Thoracic aorta (tissue), 2 donors: Measurements from ENCODE around the gene TOGARAM1. TPM values are rescaled to one million over a fixed set of nuclear protein-coding genes. Genes with fewer than 3 reads are reported as not detected.

Experiments used
- ATAC-seq: fragments of 150-250 bp; one replicate; pipeline ENCODE4 v1.8.0; 2017; ENCODE audit warnings: low read depth; ENCODE audit not compliant: insufficient number of reproducible peaks, low FRiP score
- DNase-seq: peaks from one replicate; pipeline ENCODE4 v3.0.0-alpha.2; 2020; ENCODE audit warnings: low spot score
- H3K27ac ChIP-seq, 2 donors: fragments of 200-600 bp; sonication (generic); 1 replicate in 1 of 2; 2 replicates in 1 of 2; pipeline ENCODE4 v1.5.1; 2016; ENCODE audit warnings: mild to moderate bottlenecking in 2 of 2, moderate library complexity in 2 of 2
- H3K27me3 ChIP-seq: fragments of 200-600 bp; sonication (generic); replicated peaks from 2 replicates; pipeline ENCODE4 v1.6.0; 2016; ENCODE audit warnings: mild to moderate bottlenecking; ENCODE audit not compliant: insufficient read depth
- H3K36me3 ChIP-seq: fragments of 200-600 bp; sonication (generic); one replicate; pipeline ENCODE4 v1.5.1; 2016
- H3K4me1 ChIP-seq, 2 donors: fragments of 200-600 bp; sonication (generic); 1 replicate in 1 of 2; 2 replicates in 1 of 2; pipeline versions ENCODE4 v1.5.1 to v1.6.0; 2016; ENCODE audit warnings: low read depth in 2 of 2, mild to moderate bottlenecking in 1 of 2; ENCODE audit not compliant: control insufficient read depth in 1 of 2
- H3K4me3 ChIP-seq: fragments of 200-600 bp; sonication (generic); 2 replicates; pipeline ENCODE4 v1.5.1; 2016; ENCODE audit warnings: mild to moderate bottlenecking
- H3K9me3 ChIP-seq: fragments of 200-600 bp; sonication (generic); 2 replicates; pipeline ENCODE4 v1.5.1; 2016
- total RNA-seq, 2 donors: library from RNA; depleted of rRNA; stranded (reverse); fragments of >200 nt; gene quantifications; one replicate each; pipeline versions ENCODE4 v1.1.0 to v1.2.3, GENCODE V29; 2016
- TF ChIP-seq, protein P1 (sequence below): fragments of 200-600 bp; sonication (generic); IDR thresholded peaks from one replicate; pipeline ENCODE4 v1.5.1; 2019; ENCODE audit warnings: antibody characterized with exemption

The TOGARAM1 gene
- total RNA-seq, 2 donors from 2014 or later, result 8.5 to 32.0 TPM

GRCh38 chr14:44979740-44980356 lies 17.9 kb downstream of the TOGARAM1 start:
- no peak overlapping the region for H3K4me3 ChIP-seq
- no peak overlapping the region for H3K27ac ChIP-seq
- no peaks in the 10 kb centered on the region for H3K9me3 ChIP-seq
- no peaks in the 10 kb centered on the region for H3K27me3 ChIP-seq
- TF ChIP-seq, protein P1, sequence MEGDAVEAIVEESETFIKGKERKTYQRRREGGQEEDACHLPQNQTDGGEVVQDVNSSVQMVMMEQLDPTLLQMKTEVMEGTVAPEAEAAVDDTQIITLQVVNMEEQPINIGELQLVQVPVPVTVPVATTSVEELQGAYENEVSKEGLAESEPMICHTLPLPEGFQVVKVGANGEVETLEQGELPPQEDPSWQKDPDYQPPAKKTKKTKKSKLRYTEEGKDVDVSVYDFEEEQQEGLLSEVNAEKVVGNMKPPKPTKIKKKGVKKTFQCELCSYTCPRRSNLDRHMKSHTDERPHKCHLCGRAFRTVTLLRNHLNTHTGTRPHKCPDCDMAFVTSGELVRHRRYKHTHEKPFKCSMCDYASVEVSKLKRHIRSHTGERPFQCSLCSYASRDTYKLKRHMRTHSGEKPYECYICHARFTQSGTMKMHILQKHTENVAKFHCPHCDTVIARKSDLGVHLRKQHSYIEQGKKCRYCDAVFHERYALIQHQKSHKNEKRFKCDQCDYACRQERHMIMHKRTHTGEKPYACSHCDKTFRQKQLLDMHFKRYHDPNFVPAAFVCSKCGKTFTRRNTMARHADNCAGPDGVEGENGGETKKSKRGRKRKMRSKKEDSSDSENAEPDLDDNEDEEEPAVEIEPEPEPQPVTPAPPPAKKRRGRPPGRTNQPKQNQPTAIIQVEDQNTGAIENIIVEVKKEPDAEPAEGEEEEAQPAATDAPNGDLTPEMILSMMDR, result no peak
- peaks cover 0 to 8% of the 10 kb centered on the region in 2 donors for H3K4me1 ChIP-seq
- ATAC-seq, result no peak
- DNase-seq, result no peak
- no peaks in the 10 kb centered on the region for H3K36me3 ChIP-seq

GRCh38 chr14:44981198-44981597 lies 19.2 kb downstream of the TOGARAM1 start:
- Histone ChIP-seq H3K36me3 (no peaks in the 10 kb centered on the region), H3K9me3 (no peaks in the 10 kb centered on the region), H3K4me3 (no peak overlapping the region), H3K4me1 (peaks cover 0 to 8% of the 10 kb centered on the region in 2 donors), H3K27ac (no peak overlapping the region), H3K27me3 (no peaks in the 10 kb centered on the region)
- DNase-seq (no peak), ATAC-seq (no peak)
- TF ChIP-seq, protein P1, result no peak

DNA sequence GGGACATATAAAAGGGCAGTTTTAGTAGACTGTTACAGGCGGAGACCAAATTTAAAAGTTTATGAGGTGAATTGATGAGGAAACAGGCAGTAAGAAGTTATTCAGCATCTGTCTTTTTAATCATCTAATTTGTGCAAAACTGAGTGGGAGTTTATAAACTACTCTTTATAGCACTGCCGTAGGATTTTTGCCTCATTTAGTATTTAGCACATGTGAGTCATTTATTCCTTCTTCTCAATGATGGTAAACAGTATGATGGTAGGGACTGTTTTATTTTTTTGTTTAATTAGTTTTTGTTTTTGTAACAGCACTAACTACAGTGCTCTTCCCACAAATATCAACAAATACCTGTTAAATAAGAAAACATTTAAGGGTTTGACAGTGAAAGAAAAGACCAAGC lies 20.6 kb downstream of the TOGARAM1 start:
- Histone ChIP-seq H3K27ac (no peak overlapping the region), H3K27me3 (no peaks in the 10 kb centered on the region), H3K9me3 (no peaks in the 10 kb centered on the region), H3K36me3 (no peaks in the 10 kb centered on the region), H3K4me1 (peaks cover 0 to 8% of the 10 kb centered on the region in 2 donors), H3K4me3 (no peak overlapping the region)
- ATAC-seq, result no peak
- TF ChIP-seq, protein P1, result no peak
- DNase-seq, result no peak

- ATAC-seq, result no peak
- Histone ChIP-seq H3K27me3 (no peaks in the 10 kb centered on the region), H3K4me1 (peaks cover 9 to 10% of the 10 kb centered on the region in 2 donors), H3K9me3 (no peaks in the 10 kb centered on the region), H3K27ac (peak overlapping the region in 1 of 2 donors; percentile 8), H3K4me3 (no peak overlapping the region), H3K36me3 (no peaks in the 10 kb centered on the region)
- TF ChIP-seq, protein P1, result no peak
- no peak for DNase-seq
Observed at GRCh38 chr14:44988694-44989093, 26.7 kb downstream of the TOGARAM1 start.

DNA sequence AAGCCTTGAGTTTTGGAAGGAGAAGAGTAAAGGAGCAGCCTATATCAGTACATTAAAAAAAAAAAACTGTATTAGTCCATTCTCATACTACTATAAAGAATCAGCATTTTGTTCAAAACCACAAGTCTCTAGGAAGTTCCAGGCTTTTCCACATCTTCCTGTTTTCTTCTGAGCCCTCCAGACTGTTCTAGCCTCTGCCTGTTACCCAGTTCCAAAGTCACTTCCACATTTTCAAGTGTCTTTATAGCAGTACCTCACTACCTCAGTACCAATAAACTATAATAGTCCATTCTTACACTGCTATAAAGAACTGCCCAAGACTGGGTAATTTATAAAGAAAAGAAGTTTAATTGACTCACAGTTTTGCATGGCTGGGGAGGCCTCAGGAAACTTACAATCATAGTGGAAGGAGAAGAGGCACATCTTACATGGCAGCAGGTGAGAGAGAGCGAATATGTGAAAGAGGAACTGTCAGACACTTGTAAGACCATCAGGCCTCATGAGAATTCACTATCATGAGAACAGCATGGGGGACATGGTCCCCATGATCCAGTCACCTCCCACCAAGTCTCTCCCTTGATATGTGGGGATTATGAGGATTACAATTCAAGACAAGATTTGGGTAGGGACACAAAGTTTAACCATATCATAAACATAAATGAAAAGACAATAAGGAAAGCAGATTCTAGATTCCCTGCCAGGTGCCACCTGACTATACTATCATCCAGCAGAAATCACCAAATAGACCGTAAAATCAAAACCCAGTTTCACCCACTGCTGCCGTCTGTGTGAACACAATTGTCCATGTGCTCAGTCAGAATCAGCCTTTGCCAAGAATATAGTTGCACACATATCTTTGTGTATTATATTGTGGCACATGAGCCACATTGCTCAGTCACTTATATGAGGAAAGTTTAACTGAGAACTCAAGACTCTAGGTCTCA lies 27.8 kb downstream of the TOGARAM1 start:
- ATAC-seq, result no peak
- TF ChIP-seq, protein P1, result no peak
- Histone ChIP-seq H3K4me1 (peaks cover 9 to 10% of the 10 kb centered on the region in 2 donors), H3K27me3 (no peaks in the 10 kb centered on the region), H3K27ac (no peak overlapping the region), H3K9me3 (no peaks in the 10 kb centered on the region), H3K4me3 (no peak overlapping the region), H3K36me3 (no peaks in the 10 kb centered on the region)
- no peak for DNase-seq
